Putamen (tissue), 1 donor: ENCODE data around the gene PAXIP1.

Source experiments
- DNase-seq: peaks from one replicate; pipeline ENCODE4 v3.0.0-alpha.2; 2016; ENCODE audit warnings: low spot score

The PAXIP1 gene

GRCh38 chr7:154994996-154995395 is 7.9 kb downstream of the PAXIP1 start:
- no peak for DNase-seq

GRCh38 chr7:154990964-154991540 is 11.9 kb downstream of the PAXIP1 start:
- no peak for DNase-seq

- DNase-seq, result no peak
These were observed 15.4 kb downstream of the PAXIP1 start for GRCh38 chr7:154987571-154987970.

GRCh38 chr7:154986200-154986945 is 16.6 kb downstream of the PAXIP1 start:
- no peak for DNase-seq

GRCh38 chr7:154985230-154985629 is 17.7 kb downstream of the PAXIP1 start:
- no peak for DNase-seq

GRCh38 chr7:154984601-154985188 is 18.2 kb downstream of the PAXIP1 start:
- peak; percentile 42 for DNase-seq

- no peak for DNase-seq
These were observed 24.9 kb downstream of the PAXIP1 start for GRCh38 chr7:154978017-154978416.

- no peak for DNase-seq
These were observed 25.7 kb downstream of the PAXIP1 start for GRCh38 chr7:154977250-154977649.

GRCh38 chr7:154976844-154977243 is 26.1 kb downstream of the PAXIP1 start:
- no peak for DNase-seq

GRCh38 chr7:154975984-154976383 is 26.9 kb downstream of the PAXIP1 start:
- no peak for DNase-seq

GRCh38 chr7:154973381-154973780 is 29.5 kb downstream of the PAXIP1 start:
- DNase-seq, result no peak

- peak; percentile 57 for DNase-seq
These were observed 34.5 kb downstream of the PAXIP1 start for GRCh38 chr7:154968336-154969001.

GRCh38 chr7:154967401-154967955 is 35.4 kb downstream of the PAXIP1 start:
- no peak for DNase-seq

GRCh38 chr7:154965014-154965413 is 37.9 kb downstream of the PAXIP1 start:
- DNase-seq, result no peak

- peak; percentile 19 for DNase-seq
These were observed 42.7 kb downstream of the PAXIP1 start for GRCh38 chr7:154960063-154960790.

- no peak for DNase-seq
These were observed 46.5 kb downstream of the PAXIP1 start for GRCh38 chr7:154956427-154956826.

GRCh38 chr7:154953006-154953684 is 49.8 kb downstream of the PAXIP1 start:
- no peak for DNase-seq

- no peak for DNase-seq
These were observed 52.0 kb downstream of the PAXIP1 start for GRCh38 chr7:154950960-154951359.

- no peak for DNase-seq
These were observed 55.3 kb downstream of the PAXIP1 start for GRCh38 chr7:154947604-154948003.

- DNase-seq, result no peak
These were observed 56.8 kb downstream of the PAXIP1 start for GRCh38 chr7:154946166-154946565.

GRCh38 chr7:154943906-154944305 is 59.0 kb downstream of the PAXIP1 start:
- DNase-seq, result no peak
